ENCODE measurements around the gene EFCAB6.

EFCAB6 gene

GRCh38 chr22:43481568-43482317, 330.4 kb downstream of the EFCAB6 start:
- Histone ChIP-seq H3K27ac (no peak overlapping the region), H3K4me3 (ENCODE audit: low read depth, low read length) (no peak overlapping the region), H3K36me3 (replicated peaks) (no peaks in the 10 kb centered on the region), H3K27me3 (replicated peaks) (no peaks in the 10 kb centered on the region)
- TF ChIP-seq CTCF (IDR thresholded peaks at IDR 0.05; ENCODE audit: low read depth, low read length, missing control alignments) = no peak
- in situ Hi-C loops (cut with HindIII; ENCODE audit: low pct_ligation_motif_present, low sequenced_read_pairs) = no loop called here
- no peak for DNase-seq

- in situ Hi-C loops (cut with HindIII; ENCODE audit: low pct_ligation_motif_present, low sequenced_read_pairs) = no loop called here
- TF ChIP-seq CTCF (IDR thresholded peaks at IDR 0.05; ENCODE audit: low read depth, low read length, missing control alignments) = no peak
- H3K27ac ChIP-seq = no peak overlapping the region
- DNase-seq = no peak
- H3K27me3 ChIP-seq (replicated peaks) = no peaks in the 10 kb centered on the region
- H3K36me3 ChIP-seq (replicated peaks) = no peaks in the 10 kb centered on the region
- H3K4me3 ChIP-seq (ENCODE audit: low read depth, low read length) = no peak overlapping the region
Measured at GRCh38 chr22:43479962-43480361, 332.1 kb downstream of the EFCAB6 start.

- no peak overlapping the region for H3K27ac ChIP-seq
- no peaks in the 10 kb centered on the region for H3K36me3 ChIP-seq (replicated peaks)
- TF ChIP-seq CTCF (IDR thresholded peaks at IDR 0.05; ENCODE audit: low read depth, low read length, missing control alignments) = no peak
- no peak for DNase-seq
- no peak overlapping the region for H3K4me3 ChIP-seq (ENCODE audit: low read depth, low read length)
- in situ Hi-C loops (cut with HindIII; ENCODE audit: low pct_ligation_motif_present, low sequenced_read_pairs) = no loop called here
- H3K27me3 ChIP-seq (replicated peaks) = no peaks in the 10 kb centered on the region
Measured at GRCh38 chr22:43479301-43479950, 332.7 kb downstream of the EFCAB6 start.
